GM12878 (cell line): ENCODE measurements around the gene FXYD3. TPM values are rescaled to one million over a fixed set of nuclear protein-coding genes. Genes with fewer than 3 reads are reported as not detected.

ENCODE experiments used
- ATAC-seq: fragments of 200-7000 bp; cut with Tn5 transposase; 3 replicates; pipeline ENCODE4 v1.9.1; 2020; ENCODE audit warnings: mild to moderate bottlenecking, moderate library complexity
- BruUV-seq: library from RNA; stranded (reverse); fragments of 400-500 nt; replicated peaks from 2 replicates; lab custom pipeline; 2021; lab: Mats Ljungman, UMichigan
- CTCF ChIA-PET: fragments of 300-600 bp; sonication (Branson Sonifier 250); formaldehyde crosslinking; extraction: SDS; loops from one replicate; lab custom pipeline; 2021; ENCODE audit warnings: inconsistent platforms; lab: Yijun Ruan, JAX
- POLR2A ChIA-PET: fragments of 350-600 bp; formaldehyde crosslinking; extraction: SDS; loops from one replicate; lab custom pipeline; 2021; ENCODE audit warnings: inconsistent platforms; lab: Charles Lee
- RAD21 ChIA-PET: fragments of 300-600 bp; sonication (Branson Sonifier 250); formaldehyde crosslinking; loops from one replicate; lab custom pipeline; 2023; ENCODE audit warnings: antibody characterized with exemption; ENCODE audit not compliant: unreplicated experiment; lab: Charles Lee
- SMC1A ChIA-PET: fragments of 300-600 bp; sonication (Branson Sonifier 250); formaldehyde crosslinking; loops from one replicate; lab custom pipeline; 2023; ENCODE audit not compliant: unreplicated experiment, uncharacterized antibody; lab: Charles Lee
- DNase-seq: peaks from one replicate; pipeline ENCODE4 v3.0.0-alpha.2; 2011; ENCODE audit warnings: low read depth, low spot score
- FAIRE-seq: peaks from 3 replicates; lab custom pipeline; 2011; peaks lifted over from hg19 to GRCh38; lab: Jason Lieb, UNC
- H2AFZ ChIP-seq: 2 replicates; pipeline ENCODE4 v1.6.0; 2011; ENCODE audit warnings: low read depth, low read length, control low read depth; ENCODE audit not compliant: control insufficient read depth
- H3K27ac ChIP-seq: 2 replicates; pipeline ENCODE4 v1.5.1; 2011; ENCODE audit warnings: control low read depth; ENCODE audit not compliant: control insufficient read depth, insufficient read depth
- H3K27me3 ChIP-seq, 2 experiments: replicated peaks in 1 of 2; 2 replicates each; pipeline versions ENCODE4 v1.6.0 to v1.6.1; 2011; ENCODE audit warnings: low read length in 1 of 2; ENCODE audit not compliant: control insufficient read depth in 2 of 2, insufficient read depth in 2 of 2
- H3K36me3 ChIP-seq, 2 experiments: 2 replicates each; pipeline ENCODE4 v1.5.1; 2011; ENCODE audit warnings: low read length in 1 of 2; ENCODE audit not compliant: control insufficient read depth in 2 of 2, insufficient read depth in 2 of 2
- H3K4me1 ChIP-seq: 2 replicates; pipeline ENCODE4 v1.6.1; 2011; ENCODE audit warnings: mild to moderate bottlenecking, low read length, moderate library complexity, mixed read lengths; ENCODE audit not compliant: control insufficient read depth, insufficient read depth
- H3K4me2 ChIP-seq: 2 replicates; pipeline ENCODE4 v1.6.0; 2011; ENCODE audit warnings: control low read depth; ENCODE audit not compliant: control insufficient read depth, insufficient read depth
- H3K4me3 ChIP-seq: fragments of 200-600 bp; sonication (generic); 2 replicates; pipeline ENCODE4 v1.5.1; 2016
- H3K79me2 ChIP-seq: 2 replicates; pipeline ENCODE4 v1.6.0; 2011; ENCODE audit warnings: low read length; ENCODE audit not compliant: control insufficient read depth, insufficient read depth
- H3K9ac ChIP-seq: 2 replicates; pipeline ENCODE4 v1.8.0; 2011; ENCODE audit warnings: low read length, control low read depth, mixed read lengths; ENCODE audit not compliant: control insufficient read depth, insufficient read depth
- H3K9me3 ChIP-seq: replicated peaks from 3 replicates; pipeline ENCODE4 v1.5.1; 2011; ENCODE audit warnings: mild to moderate bottlenecking, low read length; ENCODE audit not compliant: control insufficient read depth, insufficient read depth
- H4K20me1 ChIP-seq: 2 replicates; pipeline ENCODE4 v1.6.0; 2011; ENCODE audit not compliant: control insufficient read depth, insufficient read depth
- BMI1 ChIP-seq: fragments of 450-650 bp; IDR thresholded peaks from 2 replicates; pipeline ENCODE4 v1.6.1; 2016; ENCODE audit warnings: mild to moderate bottlenecking, moderate library complexity, borderline replicate concordance
- CEBPB ChIP-seq, 2 experiments: fragments of 150-350 bp in 1 of 2; IDR thresholded peaks; 2 replicates each; pipeline ENCODE4 v1.6.1; 2012 to 2014; ENCODE audit warnings: low read depth in 2 of 2, low read length in 2 of 2, borderline replicate concordance in 1 of 2, inconsistent platforms in 1 of 2
- EP300 ChIP-seq, 2 experiments: fragments of 150-350 bp in 1 of 2; IDR thresholded peaks; 2 replicates each; pipeline ENCODE4 v1.6.1; 2011 to 2012; ENCODE audit warnings: low read depth in 2 of 2, low read length in 2 of 2, borderline replicate concordance in 1 of 2, improper control_type of control experiment in 1 of 2, inconsistent platforms in 1 of 2; ENCODE audit not compliant: control insufficient read depth in 1 of 2
- GABPA ChIP-seq: IDR thresholded peaks from 2 replicates; pipeline ENCODE4 v1.6.1; 2014; ENCODE audit warnings: antibody characterized with exemption, low read depth, mild to moderate bottlenecking, inconsistent platforms
- HDAC2 ChIP-seq: fragments of 200-600 bp; sonication (generic); IDR thresholded peaks from 2 replicates; pipeline ENCODE4 v1.6.1; 2017
- IKZF1 ChIP-seq: fragments of 450-650 bp; conservative IDR thresholded peaks from 2 replicates; pipeline ENCODE4 v1.6.1; 2017; ENCODE audit warnings: antibody characterized with exemption, mild to moderate bottlenecking
- JUNB ChIP-seq: IDR thresholded peaks from 2 replicates; pipeline ENCODE4 v1.6.1; 2016; ENCODE audit warnings: antibody characterized with exemption, mild to moderate bottlenecking
- NR2C2 ChIP-seq: IDR thresholded peaks from 2 replicates; pipeline ENCODE4 v1.6.1; 2011; ENCODE audit warnings: borderline replicate concordance, low read depth; ENCODE audit not compliant: control insufficient read depth, insufficient read length
- ZNF24 ChIP-seq: fragments of 450-650 bp; IDR thresholded peaks from 2 replicates; pipeline ENCODE4 v1.6.1; 2017; ENCODE audit warnings: antibody characterized with exemption, mild to moderate bottlenecking
- ZNF384 ChIP-seq: IDR thresholded peaks from 2 replicates; pipeline ENCODE4 v1.6.1; 2012; ENCODE audit warnings: low read depth, mild to moderate bottlenecking, low read length, improper control_type of control experiment, borderline replicate concordance
- WGBS: methylation state at CpG from one replicate; pipeline ENCODE4 v1.1.6; 2016; ENCODE audit warnings: low lambda C conversion rate; ENCODE audit not compliant: insufficient replicate concordance, insufficient coverage; ENCODE audit errors: missing lambda C conversion rate; 5-methylcytosine and 5-hydroxymethylcytosine counted together
- in situ Hi-C: fragments of 300-500 bp; cut with MboI; formaldehyde crosslinking; loops from 9 replicates; pipeline ENCODE4 v1.14.3; 2018; ENCODE audit warnings: mixed read lengths
- intact Hi-C: fragments of 100-400 bp; cut with micrococcal nuclease; formaldehyde crosslinking; loops from one replicate; pipeline ENCODE4 v1.14.2; 2022; ENCODE audit not compliant: unreplicated experiment
- polyA plus RNA-seq, 11 experiments: library from polyadenylated mRNA; depleted of rRNA in 4 of 11; unstranded in 6 of 11; stranded (reverse) in 5 of 11; fragments of >200 nt; fragmentation: Nextera tagmentation in 4 of 11; fragmentation: Illumina TruSeq in 1 of 11; extraction: Ambion mirVana in 4 of 11; extraction: Trizol in 1 of 11; gene quantifications; 1 replicate in 1 of 11; 2 replicates in 10 of 11; pipeline versions ENCODE4 v1.2.1 to v1.2.3, GENCODE V29; 2011 to 2016; ENCODE audit warnings: inconsistent platforms in 2 of 11, missing spikeins in 2 of 11, low read depth in 1 of 11
- total RNA-seq, 4 experiments: library from RNA; depleted of rRNA in 3 of 4; stranded (reverse); fragments of >200 nt in 3 of 4; fragmentation: Illumina TruSeq in 1 of 4; extraction: Trizol in 1 of 4; gene quantifications; 2 replicates each; pipeline versions ENCODE4 v1.2.1 to v1.2.3, GENCODE V29; 2013 to 2021
- TF ChIP-seq, protein P1 (sequence below): IDR thresholded peaks from 2 replicates; pipeline ENCODE4 v1.6.1; 2012; ENCODE audit warnings: improper control_type of control experiment, low read depth, low read length; ENCODE audit not compliant: insufficient replicate concordance
- TF ChIP-seq, protein P2 (sequence below): fragments of 450-650 bp; IDR thresholded peaks from 2 replicates; pipeline ENCODE4 v1.6.1; 2017; ENCODE audit warnings: mild to moderate bottlenecking, low read depth, inconsistent platforms; ENCODE audit not compliant: poor library complexity, severe bottlenecking

FXYD3 gene
- total and polyA plus RNA-seq, 10 of the 15 experiments (the other 5 are each of a cell fraction or from before 2014, with no cell fraction given) = 0.09 to 0.44 TPM; not detected in 8

DNA sequence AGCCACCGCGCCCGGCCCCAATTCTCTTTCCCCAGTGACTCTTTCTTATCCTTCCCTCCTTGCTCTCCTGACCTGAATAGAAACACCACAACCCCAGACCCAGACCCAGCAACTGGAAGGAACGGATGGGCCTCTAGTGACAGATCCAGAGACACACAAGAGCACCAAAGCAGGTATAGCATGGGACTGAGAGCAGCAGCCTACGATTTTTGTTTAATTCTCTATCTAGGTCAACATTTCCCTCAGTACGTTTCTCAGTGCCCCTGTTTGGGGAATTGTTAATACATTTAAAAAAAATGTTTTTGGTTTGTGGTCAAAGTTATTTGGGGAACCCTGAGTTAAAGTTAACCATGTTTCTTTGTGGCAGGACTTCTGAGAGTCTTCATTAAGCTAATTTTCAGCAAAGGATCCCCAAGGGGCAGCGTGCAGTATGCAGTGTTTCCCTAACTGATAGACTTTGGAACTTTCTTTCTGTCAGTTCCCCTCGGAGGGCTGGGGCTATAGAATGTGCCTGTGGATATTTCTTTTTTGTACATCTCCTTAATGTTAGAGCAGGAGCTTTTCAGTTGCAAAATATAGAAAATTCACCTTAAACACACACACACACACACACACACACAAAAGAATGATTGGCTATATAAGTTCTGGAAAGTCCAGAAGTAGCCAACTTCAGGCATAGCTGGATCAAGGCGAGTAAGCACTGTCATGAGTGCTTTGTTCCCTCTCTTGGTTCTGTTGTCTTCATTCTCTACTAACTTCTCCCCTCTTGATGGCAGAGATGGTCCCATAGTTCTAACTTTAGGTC, 45.2 kb downstream of the FXYD3 start:
- no TSS peak for BruUV-seq
- ATAC-seq (peak; percentile 59), DNase-seq (peak; percentile 50), FAIRE-seq (no peak)
- ChIA-PET POLR2A (interaction anchor here (1.0 to 1.6 kb wide), 2 partner anchors 45 to 361 kb away, joined by 3 to 6 read pairs; no protein-coding TSS in a partner anchor), CTCF (interaction anchor here (1.5 to 3.7 kb wide), 3 partner anchors 9 to 45 kb away, joined by 3 to 19 read pairs (median 7); no protein-coding TSS in a partner anchor), RAD21 (interaction anchor here (0.7 to 1.3 kb wide), 2 partner anchors 19 to 44 kb away, joined by 3 to 4 read pairs; no protein-coding TSS in a partner anchor), SMC1A (interaction anchor here (0.6 to 1.7 kb wide), 5 partner anchors 19 to 54 kb away, joined by 3 to 6 read pairs (median 3); no protein-coding TSS in a partner anchor)
- Histone ChIP-seq H3K9me3 (peaks cover 30% of the 10 kb centered on the region), H4K20me1 (no peaks in the 10 kb centered on the region), H3K4me3 (no peak overlapping the region), H3K36me3 (peaks cover 18 to 51% of the 10 kb centered on the region in 2 experiments), H2AFZ (no peak overlapping the region), H3K27me3 (no peaks in the 10 kb centered on the region), H3K4me2 (no peak overlapping the region), H3K9ac (no peak overlapping the region), H3K79me2 (peaks cover 6% of the 10 kb centered on the region), H3K4me1 (peaks cover 6% of the 10 kb centered on the region; the same call in 1 of the 2 replicates), H3K27ac (no peak overlapping the region)
- 64% methylated on average over 9 of the region's 9 CpGs for WGBS
- intact Hi-C loops = no loop called here
- in situ Hi-C loops = no loop called here
- TF ChIP-seq ZNF384 (peak; percentile 83), GABPA (no peak), CEBPB (IDR thresholded peaks at IDR 0.05; ENCODE audit: borderline replicate concordance in 1 of 2, low read depth in 2 of 2, low read length in 2 of 2) (no peak), HDAC2 (no peak), IKZF1 (peak; percentile 59; the same call in 1 of the 2 replicates), BMI1 (peak; percentile 29; the same call in 1 of the 2 replicates), NR2C2 (no peak), JUNB (no peak), EP300 (IDR thresholded peaks at IDR 0.05; ENCODE audit: borderline replicate concordance in 1 of 2, control insufficient read depth in 1 of 2, low read depth in 2 of 2, low read length in 2 of 2) (peak in 1 of 2 experiments; percentile 28; a peak in 1 of 4 replicates), ZNF24 (peak; percentile 76; the same call in 1 of the 2 replicates)
- TF ChIP-seq, protein P1, sequence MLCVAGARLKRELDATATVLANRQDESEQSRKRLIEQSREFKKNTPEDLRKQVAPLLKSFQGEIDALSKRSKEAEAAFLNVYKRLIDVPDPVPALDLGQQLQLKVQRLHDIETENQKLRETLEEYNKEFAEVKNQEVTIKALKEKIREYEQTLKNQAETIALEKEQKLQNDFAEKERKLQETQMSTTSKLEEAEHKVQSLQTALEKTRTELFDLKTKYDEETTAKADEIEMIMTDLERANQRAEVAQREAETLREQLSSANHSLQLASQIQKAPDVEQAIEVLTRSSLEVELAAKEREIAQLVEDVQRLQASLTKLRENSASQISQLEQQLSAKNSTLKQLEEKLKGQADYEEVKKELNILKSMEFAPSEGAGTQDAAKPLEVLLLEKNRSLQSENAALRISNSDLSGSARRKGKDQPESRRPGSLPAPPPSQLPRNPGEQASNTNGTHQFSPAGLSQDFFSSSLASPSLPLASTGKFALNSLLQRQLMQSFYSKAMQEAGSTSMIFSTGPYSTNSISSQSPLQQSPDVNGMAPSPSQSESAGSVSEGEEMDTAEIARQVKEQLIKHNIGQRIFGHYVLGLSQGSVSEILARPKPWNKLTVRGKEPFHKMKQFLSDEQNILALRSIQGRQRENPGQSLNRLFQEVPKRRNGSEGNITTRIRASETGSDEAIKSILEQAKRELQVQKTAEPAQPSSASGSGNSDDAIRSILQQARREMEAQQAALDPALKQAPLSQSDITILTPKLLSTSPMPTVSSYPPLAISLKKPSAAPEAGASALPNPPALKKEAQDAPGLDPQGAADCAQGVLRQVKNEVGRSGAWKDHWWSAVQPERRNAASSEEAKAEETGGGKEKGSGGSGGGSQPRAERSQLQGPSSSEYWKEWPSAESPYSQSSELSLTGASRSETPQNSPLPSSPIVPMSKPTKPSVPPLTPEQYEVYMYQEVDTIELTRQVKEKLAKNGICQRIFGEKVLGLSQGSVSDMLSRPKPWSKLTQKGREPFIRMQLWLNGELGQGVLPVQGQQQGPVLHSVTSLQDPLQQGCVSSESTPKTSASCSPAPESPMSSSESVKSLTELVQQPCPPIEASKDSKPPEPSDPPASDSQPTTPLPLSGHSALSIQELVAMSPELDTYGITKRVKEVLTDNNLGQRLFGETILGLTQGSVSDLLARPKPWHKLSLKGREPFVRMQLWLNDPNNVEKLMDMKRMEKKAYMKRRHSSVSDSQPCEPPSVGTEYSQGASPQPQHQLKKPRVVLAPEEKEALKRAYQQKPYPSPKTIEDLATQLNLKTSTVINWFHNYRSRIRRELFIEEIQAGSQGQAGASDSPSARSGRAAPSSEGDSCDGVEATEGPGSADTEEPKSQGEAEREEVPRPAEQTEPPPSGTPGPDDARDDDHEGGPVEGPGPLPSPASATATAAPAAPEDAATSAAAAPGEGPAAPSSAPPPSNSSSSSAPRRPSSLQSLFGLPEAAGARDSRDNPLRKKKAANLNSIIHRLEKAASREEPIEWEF = peak; percentile 34
- TF ChIP-seq, protein P2, sequence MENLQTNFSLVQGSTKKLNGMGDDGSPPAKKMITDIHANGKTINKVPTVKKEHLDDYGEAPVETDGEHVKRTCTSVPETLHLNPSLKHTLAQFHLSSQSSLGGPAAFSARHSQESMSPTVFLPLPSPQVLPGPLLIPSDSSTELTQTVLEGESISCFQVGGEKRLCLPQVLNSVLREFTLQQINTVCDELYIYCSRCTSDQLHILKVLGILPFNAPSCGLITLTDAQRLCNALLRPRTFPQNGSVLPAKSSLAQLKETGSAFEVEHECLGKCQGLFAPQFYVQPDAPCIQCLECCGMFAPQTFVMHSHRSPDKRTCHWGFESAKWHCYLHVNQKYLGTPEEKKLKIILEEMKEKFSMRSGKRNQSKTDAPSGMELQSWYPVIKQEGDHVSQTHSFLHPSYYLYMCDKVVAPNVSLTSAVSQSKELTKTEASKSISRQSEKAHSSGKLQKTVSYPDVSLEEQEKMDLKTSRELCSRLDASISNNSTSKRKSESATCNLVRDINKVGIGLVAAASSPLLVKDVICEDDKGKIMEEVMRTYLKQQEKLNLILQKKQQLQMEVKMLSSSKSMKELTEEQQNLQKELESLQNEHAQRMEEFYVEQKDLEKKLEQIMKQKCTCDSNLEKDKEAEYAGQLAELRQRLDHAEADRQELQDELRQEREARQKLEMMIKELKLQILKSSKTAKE = peak; percentile 51
